SK-N-SH (cell line): ENCODE results near the gene PSMA5. TPM values are rescaled to one million over a fixed set of nuclear protein-coding genes. Genes with fewer than 3 reads are reported as not detected.

Experiments used
- CTCF ChIA-PET: fragments of 300-600, 350-600 bp; formaldehyde crosslinking; extraction: SDS; loops from one replicate; lab custom pipeline; 2021; lab: Yijun Ruan, JAX
- POLR2A ChIA-PET: fragments of 350-600 bp; sonication (Branson Sonifier 250); formaldehyde crosslinking; extraction: SDS; loops from one replicate; lab custom pipeline; 2020; ENCODE audit warnings: antibody characterized with exemption, inconsistent platforms; lab: Yijun Ruan, JAX
- DNase-seq: peaks from one replicate; pipeline ENCODE4 v3.0.0; 2012
- H2AFZ ChIP-seq: fragments of 200-600 bp; sonication (generic); 2 replicates; pipeline ENCODE4 v1.8.1; 2016; ENCODE audit warnings: antibody characterized with exemption, mild to moderate bottlenecking, low read depth
- H3F3A ChIP-seq: fragments of 200-600 bp; sonication (generic); replicated peaks from 2 replicates; pipeline ENCODE3; 2016; ENCODE audit warnings: antibody characterized with exemption, mild to moderate bottlenecking; ENCODE audit not compliant: insufficient read depth
- H3K27ac ChIP-seq, 2 experiments: fragments of 200-500 bp in 1 of 2; fragments of 200-600 bp in 1 of 2; sonication (Bioruptor generic) in 1 of 2; sonication (generic), shearing (Covaris generic) in 1 of 2; 2 replicates each; pipeline versions ENCODE4 v1.5.1 to v1.6.1; 2014 to 2016; ENCODE audit warnings: low read depth in 2 of 2, inconsistent platforms in 1 of 2, low read length in 1 of 2, mild to moderate bottlenecking in 1 of 2, mixed read lengths in 1 of 2
- H3K27me3 ChIP-seq: fragments of 200-600 bp; sonication (generic), shearing (Covaris generic); 2 replicates; pipeline ENCODE4 v1.6.1; 2016; ENCODE audit warnings: mixed run types; ENCODE audit not compliant: insufficient read depth
- H3K36me3 ChIP-seq, 2 experiments: fragments of 200-500 bp in 1 of 2; fragments of 200-600 bp in 1 of 2; sonication (Bioruptor generic) in 1 of 2; sonication (generic) in 1 of 2; replicated peaks in 1 of 2; 2 replicates each; pipeline versions ENCODE3 to v1.5.1; 2014 to 2016; ENCODE audit warnings: low read length in 1 of 2, mild to moderate bottlenecking in 1 of 2; ENCODE audit not compliant: insufficient read depth in 2 of 2, control insufficient read depth in 1 of 2
- H3K4me1 ChIP-seq, 2 experiments: fragments of 200-500 bp in 1 of 2; fragments of 200-600 bp in 1 of 2; sonication (Bioruptor generic) in 1 of 2; sonication (generic), shearing (Covaris generic) in 1 of 2; 2 replicates each; pipeline versions ENCODE4 v1.5.1 to v1.6.1; 2014 to 2016; ENCODE audit warnings: low read depth in 1 of 2, low read length in 1 of 2, mixed run types in 1 of 2; ENCODE audit not compliant: insufficient read depth in 2 of 2, control insufficient read depth in 1 of 2
- H3K4me2 ChIP-seq: fragments of 200-600 bp; sonication (generic), shearing (Covaris generic); 2 replicates; pipeline ENCODE4 v1.6.1; 2017; ENCODE audit warnings: mixed run types
- H3K4me3 ChIP-seq, 2 experiments: fragments of 200-500 bp in 1 of 2; fragments of 200-600 bp in 1 of 2; sonication (Bioruptor generic) in 1 of 2; sonication (generic), shearing (Covaris generic) in 1 of 2; 2 replicates each; pipeline versions ENCODE4 v1.5.1 to v1.8.1; 2014 to 2016; ENCODE audit warnings: low read depth in 2 of 2, inconsistent platforms in 1 of 2, low read length in 1 of 2, mild to moderate bottlenecking in 1 of 2, mixed read lengths in 1 of 2, moderate library complexity in 1 of 2
- H3K79me2 ChIP-seq: fragments of 200-600 bp; sonication (generic); 2 replicates; pipeline ENCODE4 v1.8.1; 2017; ENCODE audit warnings: mild to moderate bottlenecking; ENCODE audit not compliant: insufficient read depth
- H3K9ac ChIP-seq: fragments of 200-600 bp; sonication (generic); 2 replicates; pipeline ENCODE4 v1.6.1; 2017; ENCODE audit warnings: mixed run types
- H3K9me2 ChIP-seq: fragments of 200-600 bp; sonication (generic); 2 replicates; pipeline ENCODE4 v1.6.1; 2017; ENCODE audit warnings: mixed run types
- H3K9me3 ChIP-seq: fragments of 200-600 bp; sonication (generic); 2 replicates; pipeline ENCODE4 v1.6.1; 2017; ENCODE audit warnings: mixed run types, mild to moderate bottlenecking, moderate library complexity
- H4K20me1 ChIP-seq: fragments of 200-600 bp; sonication (generic); 2 replicates; pipeline ENCODE4 v1.6.1; 2017; ENCODE audit warnings: mild to moderate bottlenecking, mixed run types; ENCODE audit not compliant: insufficient read depth
- FOSL2 ChIP-seq: IDR thresholded peaks from 2 replicates; pipeline ENCODE4 v1.4.0; 2012; ENCODE audit warnings: low read depth, mild to moderate bottlenecking, moderate library complexity, borderline replicate concordance
- FOXM1 ChIP-seq: IDR thresholded peaks from 2 replicates; pipeline ENCODE4 v1.4.0; 2012; ENCODE audit warnings: low read depth, mild to moderate bottlenecking
- GABPA ChIP-seq: IDR thresholded peaks from 2 replicates; pipeline ENCODE4 v1.4.0; 2012; ENCODE audit warnings: low read depth, mild to moderate bottlenecking
- IRF3 ChIP-seq: fragments of 150-350 bp; IDR thresholded peaks from 2 replicates; pipeline ENCODE4 v1.6.1; 2016; ENCODE audit warnings: mild to moderate bottlenecking, low read depth, low read length
- JUND ChIP-seq: IDR thresholded peaks from 2 replicates; pipeline ENCODE4 v1.4.0; 2012
- MAX ChIP-seq: IDR thresholded peaks from 2 replicates; pipeline ENCODE4 v1.4.0; 2012; ENCODE audit warnings: low read depth
- MEF2A ChIP-seq: IDR thresholded peaks from 2 replicates; pipeline ENCODE4 v1.4.0; 2012; ENCODE audit warnings: low read depth, borderline replicate concordance
- MXI1 ChIP-seq: IDR thresholded peaks from 2 replicates; pipeline ENCODE4 v1.6.1; 2012; ENCODE audit warnings: mild to moderate bottlenecking, low read depth, low read length, improper control_type of control experiment
- NRF1 ChIP-seq: IDR thresholded peaks from 2 replicates; pipeline ENCODE4 v1.6.1; 2012; ENCODE audit warnings: low read depth, mild to moderate bottlenecking, low read length
- POLR2AphosphoS5 ChIP-seq: IDR thresholded peaks from 2 replicates; pipeline ENCODE4 v1.6.1; 2012; ENCODE audit warnings: low read depth, low read length
- RAD21 ChIP-seq: IDR thresholded peaks from 2 replicates; pipeline ENCODE4 v1.6.1; 2012; ENCODE audit warnings: mild to moderate bottlenecking, low read length
- RCOR1 ChIP-seq: fragments of 150-350 bp; IDR thresholded peaks from 2 replicates; pipeline ENCODE4 v1.6.1; 2017; ENCODE audit warnings: antibody characterized with exemption, low read length
- RFX5 ChIP-seq: IDR thresholded peaks from 2 replicates; pipeline ENCODE4 v1.6.1; 2012; ENCODE audit warnings: mild to moderate bottlenecking, improper control_type of control experiment, low read length
- SIN3A ChIP-seq: IDR thresholded peaks from 2 replicates; pipeline ENCODE4 v1.6.1; 2012; ENCODE audit warnings: low read depth, mild to moderate bottlenecking, low read length, moderate library complexity, borderline replicate concordance
- SMC3 ChIP-seq: IDR thresholded peaks from 2 replicates; pipeline ENCODE4 v1.6.1; 2012; ENCODE audit warnings: low read depth, low read length, improper control_type of control experiment
- TAF1 ChIP-seq: IDR thresholded peaks from 2 replicates; pipeline ENCODE4 v1.6.1; 2012; ENCODE audit warnings: low read depth, mild to moderate bottlenecking, low read length, moderate library complexity, borderline replicate concordance
- TCF12 ChIP-seq: IDR thresholded peaks from 2 replicates; pipeline ENCODE4 v1.4.0; 2012
- TEAD4 ChIP-seq: IDR thresholded peaks from 2 replicates; pipeline ENCODE4 v1.4.0; 2012; ENCODE audit warnings: mild to moderate bottlenecking, borderline replicate concordance; ENCODE audit not compliant: insufficient read depth
- USF2 ChIP-seq: fragments of 150-350 bp; IDR thresholded peaks from 2 replicates; pipeline ENCODE4 v1.6.1; 2017; ENCODE audit warnings: antibody characterized with exemption, low read length, low read depth, borderline replicate concordance
- WGBS: methylation state at CpG from one replicate; pipeline ENCODE4 v1.1.6; 2017; ENCODE audit warnings: low lambda C conversion rate; 5-methylcytosine and 5-hydroxymethylcytosine counted together
- polyA plus RNA-seq, 3 experiments: library from polyadenylated mRNA; depleted of rRNA; stranded (reverse); fragments of >200 nt; gene quantifications; 2 replicates each; pipeline ENCODE4 v1.2.3, GENCODE V29; 2012
- TF ChIP-seq, protein P1 (sequence below): IDR thresholded peaks from 2 replicates; pipeline ENCODE4 v1.4.0; 2012; ENCODE audit warnings: low read depth, borderline replicate concordance
- TF ChIP-seq, protein P2 (sequence below): IDR thresholded peaks from 2 replicates; pipeline ENCODE4 v1.6.1; 2012; ENCODE audit warnings: mild to moderate bottlenecking, low read depth, low read length, moderate library complexity
- TF ChIP-seq, protein P3 (sequence below): fragments of 200-600 bp; sonication (generic); IDR thresholded peaks from 2 replicates; pipeline ENCODE4 v1.6.1; 2017; ENCODE audit warnings: antibody characterized with exemption, mild to moderate bottlenecking, moderate library complexity

PSMA5 gene
- polyA plus RNA-seq (2012; rRNA removed), result 118 and 139 TPM in 2 replicates
- polyA plus RNA-seq (2012; cell fraction: cytosol; rRNA removed), result 136 and 148 TPM in 2 replicates
- 47.4 and 81.0 TPM in 2 replicates for polyA plus RNA-seq (2012; cell fraction: nucleus; rRNA removed)

- Histone ChIP-seq H4K20me1 (peaks cover 30% of the 10 kb centered on the region), H3K4me3 (peak within 1 kb of the TSS; percentile 83 to 92), H3K9me3 (no peaks in the 10 kb centered on the region), H3K79me2 (peaks cover 58% of the 10 kb centered on the region), H3K4me2 (peak within 1 kb of the TSS; percentile 86), H3K4me1 (peaks cover 4 to 13% of the 10 kb centered on the region in 2 experiments; a peak in 3 of 4 replicates), H2AFZ (peak within 1 kb of the TSS; percentile 81), H3K36me3 (peaks cover 2 to 4% of the 10 kb centered on the region in 2 experiments), H3K27ac (peak within 1 kb of the TSS; percentile 90 to 93), H3K27me3 (no peaks in the 10 kb centered on the region), H3K9ac (peak within 1 kb of the TSS; percentile 78), H3F3A (peaks cover 14% of the 10 kb centered on the region), H3K9me2 (no peaks in the 10 kb centered on the region)
- ChIA-PET CTCF (interaction anchor here (0.7 to 4.0 kb wide), 12 partner anchors 9 to 173 kb away, joined by 3 to 22 read pairs (median 5); partner anchors contain the start of genes ATXN7L2 and CYB561D1), POLR2A (interaction anchor here (0.7 kb wide), 1 partner anchor 144 kb away, joined by 3 read pairs; the partner anchor contains the start of gene PSRC1)
- under 1% methylated on average over 35 of the region's 50 CpGs for WGBS
- DNase-seq, result peak; percentile 95
- no peak for TF ChIP-seq TCF12
- no peak for TF ChIP-seq JUND
- TF ChIP-seq FOXM1, result no peak
- peak; percentile 83 for TF ChIP-seq GABPA
- TF ChIP-seq, protein P1, sequence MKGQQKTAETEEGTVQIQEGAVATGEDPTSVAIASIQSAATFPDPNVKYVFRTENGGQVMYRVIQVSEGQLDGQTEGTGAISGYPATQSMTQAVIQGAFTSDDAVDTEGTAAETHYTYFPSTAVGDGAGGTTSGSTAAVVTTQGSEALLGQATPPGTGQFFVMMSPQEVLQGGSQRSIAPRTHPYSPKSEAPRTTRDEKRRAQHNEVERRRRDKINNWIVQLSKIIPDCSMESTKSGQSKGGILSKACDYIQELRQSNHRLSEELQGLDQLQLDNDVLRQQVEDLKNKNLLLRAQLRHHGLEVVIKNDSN, result peak; percentile 73; the same call in 1 of the 2 replicates
- TF ChIP-seq, protein P2, sequence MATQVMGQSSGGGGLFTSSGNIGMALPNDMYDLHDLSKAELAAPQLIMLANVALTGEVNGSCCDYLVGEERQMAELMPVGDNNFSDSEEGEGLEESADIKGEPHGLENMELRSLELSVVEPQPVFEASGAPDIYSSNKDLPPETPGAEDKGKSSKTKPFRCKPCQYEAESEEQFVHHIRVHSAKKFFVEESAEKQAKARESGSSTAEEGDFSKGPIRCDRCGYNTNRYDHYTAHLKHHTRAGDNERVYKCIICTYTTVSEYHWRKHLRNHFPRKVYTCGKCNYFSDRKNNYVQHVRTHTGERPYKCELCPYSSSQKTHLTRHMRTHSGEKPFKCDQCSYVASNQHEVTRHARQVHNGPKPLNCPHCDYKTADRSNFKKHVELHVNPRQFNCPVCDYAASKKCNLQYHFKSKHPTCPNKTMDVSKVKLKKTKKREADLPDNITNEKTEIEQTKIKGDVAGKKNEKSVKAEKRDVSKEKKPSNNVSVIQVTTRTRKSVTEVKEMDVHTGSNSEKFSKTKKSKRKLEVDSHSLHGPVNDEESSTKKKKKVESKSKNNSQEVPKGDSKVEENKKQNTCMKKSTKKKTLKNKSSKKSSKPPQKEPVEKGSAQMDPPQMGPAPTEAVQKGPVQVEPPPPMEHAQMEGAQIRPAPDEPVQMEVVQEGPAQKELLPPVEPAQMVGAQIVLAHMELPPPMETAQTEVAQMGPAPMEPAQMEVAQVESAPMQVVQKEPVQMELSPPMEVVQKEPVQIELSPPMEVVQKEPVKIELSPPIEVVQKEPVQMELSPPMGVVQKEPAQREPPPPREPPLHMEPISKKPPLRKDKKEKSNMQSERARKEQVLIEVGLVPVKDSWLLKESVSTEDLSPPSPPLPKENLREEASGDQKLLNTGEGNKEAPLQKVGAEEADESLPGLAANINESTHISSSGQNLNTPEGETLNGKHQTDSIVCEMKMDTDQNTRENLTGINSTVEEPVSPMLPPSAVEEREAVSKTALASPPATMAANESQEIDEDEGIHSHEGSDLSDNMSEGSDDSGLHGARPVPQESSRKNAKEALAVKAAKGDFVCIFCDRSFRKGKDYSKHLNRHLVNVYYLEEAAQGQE, result 0 out of 2 replicates have a peak, but pooled peaks have one; percentile 10
- peak; percentile 86; the same call in 1 of the 2 replicates for TF ChIP-seq SIN3A
- no peak for TF ChIP-seq MEF2A
- TF ChIP-seq NRF1, result peak; percentile 67
- TF ChIP-seq, protein P3, sequence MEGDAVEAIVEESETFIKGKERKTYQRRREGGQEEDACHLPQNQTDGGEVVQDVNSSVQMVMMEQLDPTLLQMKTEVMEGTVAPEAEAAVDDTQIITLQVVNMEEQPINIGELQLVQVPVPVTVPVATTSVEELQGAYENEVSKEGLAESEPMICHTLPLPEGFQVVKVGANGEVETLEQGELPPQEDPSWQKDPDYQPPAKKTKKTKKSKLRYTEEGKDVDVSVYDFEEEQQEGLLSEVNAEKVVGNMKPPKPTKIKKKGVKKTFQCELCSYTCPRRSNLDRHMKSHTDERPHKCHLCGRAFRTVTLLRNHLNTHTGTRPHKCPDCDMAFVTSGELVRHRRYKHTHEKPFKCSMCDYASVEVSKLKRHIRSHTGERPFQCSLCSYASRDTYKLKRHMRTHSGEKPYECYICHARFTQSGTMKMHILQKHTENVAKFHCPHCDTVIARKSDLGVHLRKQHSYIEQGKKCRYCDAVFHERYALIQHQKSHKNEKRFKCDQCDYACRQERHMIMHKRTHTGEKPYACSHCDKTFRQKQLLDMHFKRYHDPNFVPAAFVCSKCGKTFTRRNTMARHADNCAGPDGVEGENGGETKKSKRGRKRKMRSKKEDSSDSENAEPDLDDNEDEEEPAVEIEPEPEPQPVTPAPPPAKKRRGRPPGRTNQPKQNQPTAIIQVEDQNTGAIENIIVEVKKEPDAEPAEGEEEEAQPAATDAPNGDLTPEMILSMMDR, result no peak
- no peak for TF ChIP-seq RCOR1
- TF ChIP-seq FOSL2, result no peak
- peak; percentile 87 for TF ChIP-seq POLR2AphosphoS5
- TF ChIP-seq USF2, result no peak
- TF ChIP-seq RFX5, result peak; percentile 86
- peak; percentile 92 for TF ChIP-seq MXI1
- TF ChIP-seq RAD21, result no peak
- peak; percentile 72 for TF ChIP-seq IRF3
- TF ChIP-seq TEAD4, result no peak
- TF ChIP-seq SMC3, result no peak
- TF ChIP-seq TAF1, result peak; percentile 70
- TF ChIP-seq MAX, result peak; percentile 92
Measured at GRCh38 chr1:109426281-109427170, at the start of gene PSMA5. Gene PSMA5 (minus strand): TSS chr1:109426448. CDS start chr1:109426330, 118 bp downstream.
